Mucosa of stomach (tissue), 1 donor: ENCODE measurements around the gene AFTPH.

Experiments
- H3K27me3 ChIP-seq: one replicate; pipeline ENCODE4 v1.7.0; 2013; ENCODE audit warnings: mild to moderate bottlenecking, low read length; ENCODE audit not compliant: control insufficient read depth, insufficient read depth
- H3K36me3 ChIP-seq: one replicate; pipeline ENCODE4 v1.7.0; 2013; ENCODE audit warnings: low read length; ENCODE audit not compliant: control insufficient read depth, insufficient read depth
- H3K4me1 ChIP-seq: one replicate; pipeline ENCODE4 v1.7.0; 2013; ENCODE audit warnings: mild to moderate bottlenecking, low read length; ENCODE audit not compliant: control insufficient read depth, insufficient read depth
- H3K4me3 ChIP-seq: one replicate; pipeline ENCODE4 v1.7.0; 2013; ENCODE audit warnings: low read length
- H3K9ac ChIP-seq: one replicate; pipeline ENCODE4 v1.7.0; 2013; ENCODE audit warnings: mild to moderate bottlenecking, low read length, moderate library complexity
- H3K9me3 ChIP-seq: one replicate; pipeline ENCODE4 v1.7.0; 2013; ENCODE audit warnings: mild to moderate bottlenecking, low read length, moderate library complexity; ENCODE audit not compliant: control insufficient read depth
- donor health status: Pancreatic carcinoma.

Gene AFTPH

GRCh38 chr2:64612575-64613195 is 88.6 kb downstream of the AFTPH start:
- no peaks in the 10 kb centered on the region for H3K36me3 ChIP-seq
- no peak overlapping the region for H3K9ac ChIP-seq
- no peaks in the 10 kb centered on the region for H3K27me3 ChIP-seq
- H3K4me1 ChIP-seq, result peaks cover 15% of the 10 kb centered on the region
- no peak overlapping the region for H3K4me3 ChIP-seq
- no peaks in the 10 kb centered on the region for H3K9me3 ChIP-seq

DNA sequence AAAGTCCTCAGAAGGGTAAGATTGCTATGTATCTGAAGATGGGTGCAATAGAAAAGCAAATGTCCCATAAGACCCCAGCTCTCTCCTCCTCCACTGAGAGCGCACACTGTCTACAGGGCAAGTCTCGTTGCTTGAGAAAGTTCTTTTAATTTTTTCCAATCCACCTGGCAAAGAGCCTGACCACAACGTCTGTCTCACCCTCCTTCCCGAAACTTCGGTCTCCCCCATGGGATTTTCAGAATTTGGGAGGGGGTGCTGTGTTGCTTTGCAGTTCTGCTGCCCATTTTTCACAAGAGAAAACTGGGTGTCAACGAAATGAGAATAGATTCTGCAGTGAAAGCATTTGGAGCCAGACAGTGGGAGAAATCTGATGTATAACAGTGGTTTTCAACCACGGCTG is 89.1 kb downstream of the AFTPH start:
- Histone ChIP-seq H3K36me3 (no peaks in the 10 kb centered on the region), H3K27me3 (no peaks in the 10 kb centered on the region), H3K9ac (no peak overlapping the region), H3K4me1 (peaks cover 10% of the 10 kb centered on the region), H3K9me3 (no peaks in the 10 kb centered on the region), H3K4me3 (no peak overlapping the region)

- Histone ChIP-seq H3K36me3 (no peaks in the 10 kb centered on the region), H3K4me3 (no peak overlapping the region), H3K9me3 (no peaks in the 10 kb centered on the region), H3K27me3 (no peaks in the 10 kb centered on the region), H3K9ac (no peak overlapping the region), H3K4me1 (no peaks in the 10 kb centered on the region)
These were observed 91.2 kb downstream of the AFTPH start for GRCh38 chr2:64615192-64615763.

DNA sequence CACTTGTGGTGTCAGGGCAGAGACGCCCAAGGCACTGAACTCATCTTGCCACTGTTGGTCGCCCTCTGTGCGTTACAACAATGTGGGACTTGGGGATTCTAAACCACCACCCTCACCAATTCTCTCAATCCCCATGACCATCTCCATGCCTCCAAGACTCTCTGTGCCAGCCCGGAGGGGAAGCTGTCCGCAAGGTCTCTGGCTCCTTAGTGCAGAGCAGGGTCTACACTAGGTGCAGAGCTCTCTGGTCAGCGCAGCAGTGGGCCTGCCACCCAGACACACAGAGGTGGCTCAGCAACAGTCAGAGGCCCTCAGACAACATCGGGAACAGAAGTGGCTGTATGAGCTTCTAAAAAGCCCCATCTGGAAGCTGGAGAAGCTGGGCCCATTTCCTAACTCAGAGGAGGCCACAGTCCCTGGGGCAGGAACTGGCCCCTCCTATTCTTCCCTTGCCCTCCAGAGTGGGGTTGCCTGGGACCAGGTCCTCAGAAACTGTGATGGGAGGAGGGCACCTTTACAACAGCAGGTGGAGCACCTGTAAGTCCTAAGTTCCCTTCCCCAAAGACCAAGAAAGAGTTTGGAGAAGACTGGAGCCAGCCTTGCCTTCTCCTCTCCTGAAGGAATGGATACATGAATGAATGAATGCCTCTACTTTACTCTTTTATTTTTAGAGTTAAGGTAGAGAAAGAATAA is 91.9 kb downstream of the AFTPH start:
- Histone ChIP-seq H3K4me3 (no peak overlapping the region), H3K9ac (no peak overlapping the region), H3K4me1 (no peaks in the 10 kb centered on the region), H3K36me3 (no peaks in the 10 kb centered on the region), H3K9me3 (no peaks in the 10 kb centered on the region), H3K27me3 (no peaks in the 10 kb centered on the region)

DNA sequence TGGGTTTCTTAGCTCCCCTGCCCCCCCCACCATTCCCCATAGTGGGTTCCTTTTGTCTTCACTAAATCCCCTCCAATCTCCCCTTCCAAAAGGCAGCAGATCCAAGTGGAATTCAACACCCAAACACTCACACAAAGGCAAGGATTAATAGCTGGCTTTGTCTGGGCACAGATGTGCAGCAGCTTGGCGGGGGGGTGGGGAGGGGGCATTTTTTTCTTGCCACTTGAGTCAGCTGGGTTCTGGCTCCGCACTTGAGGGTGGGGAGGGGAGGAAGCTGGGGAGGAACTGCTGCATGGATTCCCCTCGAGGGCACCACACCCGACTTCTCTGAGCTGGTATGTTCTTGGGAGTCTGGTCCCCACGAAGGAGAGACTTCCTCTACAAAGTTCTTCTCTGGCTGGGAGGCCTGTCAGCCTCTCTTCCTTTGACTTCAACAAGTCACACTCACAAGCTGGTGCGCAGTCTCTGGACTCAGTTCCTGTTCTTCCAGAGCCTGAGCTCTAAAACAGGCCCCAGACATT is 93.6 kb downstream of the AFTPH start:
- H3K9me3 ChIP-seq, result no peaks in the 10 kb centered on the region
- no peaks in the 10 kb centered on the region for H3K27me3 ChIP-seq
- H3K4me3 ChIP-seq, result no peak overlapping the region
- H3K9ac ChIP-seq, result no peak overlapping the region
- no peaks in the 10 kb centered on the region for H3K36me3 ChIP-seq
- no peaks in the 10 kb centered on the region for H3K4me1 ChIP-seq

DNA sequence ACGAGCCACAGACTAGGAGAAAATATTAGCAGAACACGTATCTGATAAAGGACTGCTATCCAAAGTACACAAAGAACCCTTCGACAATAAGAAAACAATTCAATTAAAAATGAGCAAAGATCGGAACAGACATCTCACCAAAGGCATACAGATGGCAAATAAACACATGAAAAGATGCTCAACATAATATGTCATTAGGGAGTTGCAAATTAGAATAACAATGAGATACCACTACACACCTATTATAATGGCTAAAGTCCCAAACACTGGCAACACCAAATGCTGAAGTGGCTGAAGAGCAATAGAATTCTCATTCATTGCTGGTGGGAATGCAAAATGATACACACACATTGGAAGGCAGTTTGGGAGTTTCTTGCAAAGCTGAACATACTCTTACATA is 96.5 kb downstream of the AFTPH start:
- H3K4me3 ChIP-seq, result no peak overlapping the region
- no peaks in the 10 kb centered on the region for H3K36me3 ChIP-seq
- H3K27me3 ChIP-seq, result no peaks in the 10 kb centered on the region
- H3K9me3 ChIP-seq, result no peaks in the 10 kb centered on the region
- H3K9ac ChIP-seq, result no peak overlapping the region
- H3K4me1 ChIP-seq, result no peaks in the 10 kb centered on the region

DNA sequence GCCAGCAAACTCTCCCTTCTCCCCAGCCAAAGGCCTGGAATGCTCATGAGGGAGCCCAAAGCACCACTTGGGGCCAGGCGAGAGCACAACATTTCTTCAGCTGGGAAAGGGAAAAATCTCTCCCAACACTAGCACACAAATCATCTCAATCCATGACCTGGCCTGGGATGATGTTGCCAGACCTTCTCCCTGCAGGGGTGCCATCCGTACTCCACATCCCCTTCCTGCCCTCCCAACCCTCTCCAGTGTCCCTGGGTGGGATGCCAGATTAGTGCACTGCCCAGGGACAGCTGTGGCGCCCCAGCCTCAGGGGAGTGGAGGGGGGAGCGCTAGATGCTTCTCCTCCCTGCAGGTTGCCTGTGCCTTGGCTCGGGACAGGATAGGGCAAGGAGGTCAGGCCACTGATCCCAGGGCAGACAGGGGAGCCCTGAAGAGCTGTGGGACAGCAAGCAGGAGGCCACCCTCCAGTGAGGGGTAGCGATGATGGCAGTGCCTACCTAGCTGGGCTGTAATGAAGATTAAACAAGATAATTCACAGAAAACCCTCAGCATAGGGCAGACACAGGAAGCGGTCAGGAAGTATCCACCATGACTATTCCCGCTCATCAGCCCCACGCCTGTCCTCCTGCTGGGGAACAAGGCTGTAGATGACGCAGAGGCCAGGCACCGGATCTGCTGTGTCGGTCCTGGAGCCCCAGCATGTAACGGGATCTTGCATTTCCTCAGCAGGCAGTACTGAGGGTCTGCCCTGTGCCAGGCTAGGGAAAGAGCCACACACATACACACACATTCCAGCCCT is 98.5 kb downstream of the AFTPH start:
- Histone ChIP-seq H3K27me3 (no peaks in the 10 kb centered on the region), H3K4me1 (no peaks in the 10 kb centered on the region), H3K36me3 (no peaks in the 10 kb centered on the region), H3K9me3 (no peaks in the 10 kb centered on the region), H3K9ac (no peak overlapping the region), H3K4me3 (no peak overlapping the region)

DNA sequence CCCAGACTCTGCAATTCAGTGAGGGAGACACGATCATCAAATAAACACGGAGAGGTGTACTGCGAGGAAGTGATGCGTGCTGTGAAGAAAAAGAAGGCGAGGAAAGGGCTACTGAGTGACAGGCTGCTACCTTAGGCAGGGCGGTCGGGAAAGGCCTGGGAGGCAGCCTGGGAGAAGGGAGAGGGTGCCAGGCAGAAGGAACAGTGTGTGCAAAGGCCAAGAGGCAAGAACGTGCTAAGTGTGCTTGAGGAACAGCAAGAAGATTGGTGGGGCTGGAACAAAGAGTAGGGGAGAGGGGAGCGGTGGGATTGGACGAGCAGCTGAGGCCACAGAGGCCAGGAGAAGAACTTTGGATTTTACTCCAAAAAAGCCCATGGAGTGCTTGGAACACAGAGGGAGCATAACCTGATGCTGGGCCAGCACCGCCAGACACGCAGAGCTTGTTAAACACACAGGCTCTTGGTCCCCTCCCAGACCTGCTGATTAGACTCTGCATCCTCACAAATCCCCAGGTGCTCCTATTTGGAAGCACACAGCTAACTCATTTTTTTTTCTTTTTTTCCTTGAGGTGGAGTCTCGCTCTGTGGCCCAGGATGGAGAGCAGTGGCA is 99.2 kb downstream of the AFTPH start:
- Histone ChIP-seq H3K27me3 (no peaks in the 10 kb centered on the region), H3K9ac (no peak overlapping the region), H3K4me3 (no peak overlapping the region), H3K36me3 (no peaks in the 10 kb centered on the region), H3K9me3 (no peaks in the 10 kb centered on the region), H3K4me1 (no peaks in the 10 kb centered on the region)

DNA sequence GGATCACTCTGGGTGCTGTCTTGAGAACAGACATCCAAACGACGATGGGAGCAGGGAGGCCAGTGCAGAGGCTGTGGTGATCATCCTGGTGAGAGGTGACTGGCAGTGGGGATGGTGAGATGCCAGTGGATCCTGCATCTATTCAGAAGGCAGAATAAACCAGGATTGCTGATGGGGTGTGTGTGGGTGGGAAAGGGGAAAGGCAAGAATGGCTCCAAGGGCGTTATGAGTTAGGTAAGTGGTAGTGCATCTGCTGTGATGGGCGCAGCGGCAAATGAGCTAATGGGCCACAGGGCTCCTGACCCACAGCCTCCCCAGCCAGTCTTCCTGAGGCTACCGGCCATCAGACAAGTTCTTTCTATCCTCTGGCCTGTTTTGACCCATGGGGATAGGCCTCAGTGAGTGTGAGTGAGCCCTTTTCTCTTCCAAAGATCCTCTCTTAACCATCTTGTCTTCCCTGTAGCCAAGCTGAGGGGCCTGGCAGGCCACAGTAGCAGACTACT is 100.0 kb downstream of the AFTPH start:
- H3K4me1 ChIP-seq, result no peaks in the 10 kb centered on the region
- H3K36me3 ChIP-seq, result no peaks in the 10 kb centered on the region
- H3K9ac ChIP-seq, result no peak overlapping the region
- no peaks in the 10 kb centered on the region for H3K27me3 ChIP-seq
- no peaks in the 10 kb centered on the region for H3K9me3 ChIP-seq
- no peak overlapping the region for H3K4me3 ChIP-seq

DNA sequence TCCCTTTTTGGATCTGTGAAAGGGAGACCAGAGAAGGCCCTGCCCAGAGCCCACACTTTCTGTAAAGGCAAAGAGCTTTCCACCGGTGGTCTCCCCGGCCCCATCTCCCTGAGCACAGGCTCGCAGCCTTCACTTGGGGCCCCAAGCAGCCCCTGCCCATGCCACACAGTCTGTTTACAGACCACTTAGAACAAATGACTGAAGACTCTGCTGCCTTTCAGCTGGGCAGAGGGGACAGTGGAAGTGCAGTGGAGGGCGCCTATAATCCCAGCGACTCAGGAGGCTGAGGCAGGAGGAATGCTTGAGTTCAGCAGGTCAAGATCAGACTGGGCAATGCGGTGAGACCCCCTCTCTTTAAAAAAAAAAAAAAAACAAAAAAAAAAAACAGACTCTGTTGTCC is 100.7 kb downstream of the AFTPH start:
- no peak overlapping the region for H3K9ac ChIP-seq
- H3K36me3 ChIP-seq, result no peaks in the 10 kb centered on the region
- no peaks in the 10 kb centered on the region for H3K27me3 ChIP-seq
- H3K4me3 ChIP-seq, result no peak overlapping the region
- H3K9me3 ChIP-seq, result no peaks in the 10 kb centered on the region
- H3K4me1 ChIP-seq, result no peaks in the 10 kb centered on the region

- Histone ChIP-seq H3K9me3 (no peaks in the 10 kb centered on the region), H3K9ac (no peak overlapping the region), H3K36me3 (no peaks in the 10 kb centered on the region), H3K27me3 (no peaks in the 10 kb centered on the region), H3K4me3 (no peak overlapping the region), H3K4me1 (no peaks in the 10 kb centered on the region)
These were observed 101.4 kb downstream of the AFTPH start for GRCh38 chr2:64625299-64626145.
